Activated CD8-positive, alpha-beta memory T cell treated with anti-CD3 and anti-CD28 coated beads, Interleukin-2, amount 50 U/mL, for 24 hours (primary cell): Measurements from ENCODE around the gene SERTAD2.

Experiments
- DNase-seq: peaks from one replicate; pipeline ENCODE4 v3.0.0-alpha.2; 2020; ENCODE audit errors: extremely low read depth

The SERTAD2 gene

GRCh38 chr2:64675860-64676259, 22.1 kb upstream of the SERTAD2 start:
- DNase-seq: peak; percentile 57

- no peak for DNase-seq
Measured at GRCh38 chr2:64672708-64673107, 19.0 kb upstream of the SERTAD2 start.

GRCh38 chr2:64670047-64670446, 16.3 kb upstream of the SERTAD2 start:
- DNase-seq: no peak

GRCh38 chr2:64669288-64669687, 15.6 kb upstream of the SERTAD2 start:
- no peak for DNase-seq

- no peak for DNase-seq
Measured at GRCh38 chr2:64668542-64668941, 14.8 kb upstream of the SERTAD2 start.

- DNase-seq: no peak
Measured at GRCh38 chr2:64667535-64667934, 13.8 kb upstream of the SERTAD2 start.

GRCh38 chr2:64666810-64667438, 13.2 kb upstream of the SERTAD2 start:
- no peak for DNase-seq

GRCh38 chr2:64665709-64666108, 12.0 kb upstream of the SERTAD2 start:
- DNase-seq: no peak

GRCh38 chr2:64663402-64663801, 9.7 kb upstream of the SERTAD2 start:
- no peak for DNase-seq

GRCh38 chr2:64661741-64662169, 8.0 kb upstream of the SERTAD2 start:
- no peak for DNase-seq

GRCh38 chr2:64659252-64659651, 5.5 kb upstream of the SERTAD2 start:
- no peak for DNase-seq

GRCh38 chr2:64658269-64658668, 4.6 kb upstream of the SERTAD2 start:
- no peak for DNase-seq

GRCh38 chr2:64657411-64657810, 3.7 kb upstream of the SERTAD2 start:
- no peak for DNase-seq

- no peak for DNase-seq
Measured at GRCh38 chr2:64656379-64656778, 2.7 kb upstream of the SERTAD2 start.

- DNase-seq: no peak
Measured at GRCh38 chr2:64655873-64656272, 2.2 kb upstream of the SERTAD2 start.

- DNase-seq: no peak
Measured at GRCh38 chr2:64655018-64655664, 1.4 kb upstream of the SERTAD2 start.

- no peak for DNase-seq
Measured at GRCh38 chr2:64654063-64654811, 524 bp upstream of the SERTAD2 start.

- no peak for DNase-seq
Measured at GRCh38 chr2:64652231-64653108, 1.2 kb downstream of the SERTAD2 start.

- no peak for DNase-seq
Measured at GRCh38 chr2:64651590-64651989, 2.1 kb downstream of the SERTAD2 start.

GRCh38 chr2:64650722-64651338, 2.9 kb downstream of the SERTAD2 start:
- DNase-seq: no peak

GRCh38 chr2:64650296-64650695, 3.4 kb downstream of the SERTAD2 start:
- DNase-seq: no peak

GRCh38 chr2:64649626-64650025, 4.1 kb downstream of the SERTAD2 start:
- no peak for DNase-seq
